HepG2 (cell line): Measurements from ENCODE around the gene ATG7. TPM values are rescaled to one million over a fixed set of nuclear protein-coding genes. Genes with fewer than 3 reads are reported as not detected.

ENCODE experiments used
- HDAC2 ChIP-seq: sonication (generic); formaldehyde crosslinking; IDR thresholded peaks from 2 replicates; pipeline ENCODE4 v1.4.0; 2020; ENCODE audit warnings: missing genetic modification reagents
- ZBTB49 ChIP-seq: sonication (generic); formaldehyde crosslinking; IDR thresholded peaks from 2 replicates; pipeline ENCODE4 v1.4.0; 2020; ENCODE audit warnings: missing genetic modification reagents, borderline replicate concordance
- ZNF468 ChIP-seq: sonication (generic); formaldehyde crosslinking; IDR thresholded peaks from 2 replicates; pipeline ENCODE4 v1.8.0; 2022; ENCODE audit warnings: mild to moderate bottlenecking, moderate library complexity, missing genetic modification reagents
- polyA plus RNA-seq, 8 experiments: library from polyadenylated mRNA; depleted of rRNA in 3 of 8; stranded (reverse) in 7 of 8; unstranded in 1 of 8; fragments of >200 nt; fragmentation: Illumina TruSeq in 4 of 8; extraction: Trizol in 4 of 8; gene quantifications; 2 replicates each; pipeline versions ENCODE4 v1.2.1 to v1.2.3, GENCODE V29; 2011 to 2016; ENCODE audit warnings: low read depth in 4 of 8, missing spikeins in 1 of 8, mixed read lengths in 1 of 8; ENCODE audit not compliant: insufficient read depth in 1 of 8
- total RNA-seq, 5 experiments: library from RNA; depleted of rRNA; stranded (reverse); fragments of >200 nt; fragmentation: Illumina TruSeq; extraction: Trizol; gene quantifications; 2 replicates each; pipeline ENCODE4 v1.2.3, GENCODE V29; 2016; ENCODE audit warnings: low read depth in 1 of 5
- TF ChIP-seq, protein P1 (sequence below): sonication (generic); formaldehyde crosslinking; IDR thresholded peaks from 2 replicates; pipeline ENCODE4 v1.5.1; 2020; ENCODE audit warnings: mild to moderate bottlenecking, missing genetic modification reagents, moderate library complexity

The ATG7 gene
- total and polyA plus RNA-seq, 2 of the 13 experiments (the other 11 are each of a cell fraction or from before 2014, with no cell fraction given), result 7.8 to 22.1 TPM

DNA sequence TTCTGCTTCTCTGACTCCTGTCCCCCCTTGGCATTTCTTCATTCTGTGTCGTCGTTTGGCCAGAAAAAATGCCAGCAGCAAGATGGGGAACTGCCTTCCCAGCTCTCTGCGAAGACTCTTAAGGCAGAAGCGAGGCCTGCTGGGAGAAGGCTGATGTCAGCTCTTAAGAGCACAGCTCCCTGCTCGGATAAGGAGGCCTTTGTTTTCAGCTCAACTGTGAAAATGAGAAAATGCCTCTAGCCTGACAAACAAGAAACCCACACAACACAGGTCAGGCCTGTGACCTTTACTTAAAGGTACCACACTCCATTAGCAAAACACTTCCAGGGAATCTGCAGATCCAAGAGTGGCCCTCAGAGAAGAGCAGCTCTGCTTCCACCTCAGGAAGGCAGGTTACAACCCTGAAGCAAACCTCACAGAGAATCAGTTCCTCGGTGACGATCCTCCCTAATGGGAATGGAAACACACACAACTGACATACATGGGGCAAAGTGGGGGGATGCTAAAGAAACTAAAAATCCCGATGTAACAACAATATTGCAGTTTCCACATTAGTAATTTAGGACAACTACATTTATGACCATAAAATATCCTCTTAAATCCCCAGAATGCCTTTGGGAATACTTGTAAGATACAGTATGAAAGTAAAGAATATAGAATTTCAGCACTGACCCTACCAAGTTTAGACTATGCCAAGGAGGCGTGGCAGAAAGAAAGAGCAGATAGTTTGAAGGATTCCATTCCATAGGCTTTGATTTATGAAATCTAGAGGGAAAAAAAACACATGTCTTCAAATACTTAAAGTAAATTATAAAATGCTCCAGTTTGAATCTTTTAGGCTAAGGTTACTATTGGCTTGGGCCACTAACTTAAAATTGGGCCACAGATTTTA lies 319.4 kb downstream of the ATG7 start (continued):
- no peak for TF ChIP-seq ZBTB49 (CRISPR knock-in tag)
- no peak for TF ChIP-seq ZNF468
- TF ChIP-seq, protein P1, sequence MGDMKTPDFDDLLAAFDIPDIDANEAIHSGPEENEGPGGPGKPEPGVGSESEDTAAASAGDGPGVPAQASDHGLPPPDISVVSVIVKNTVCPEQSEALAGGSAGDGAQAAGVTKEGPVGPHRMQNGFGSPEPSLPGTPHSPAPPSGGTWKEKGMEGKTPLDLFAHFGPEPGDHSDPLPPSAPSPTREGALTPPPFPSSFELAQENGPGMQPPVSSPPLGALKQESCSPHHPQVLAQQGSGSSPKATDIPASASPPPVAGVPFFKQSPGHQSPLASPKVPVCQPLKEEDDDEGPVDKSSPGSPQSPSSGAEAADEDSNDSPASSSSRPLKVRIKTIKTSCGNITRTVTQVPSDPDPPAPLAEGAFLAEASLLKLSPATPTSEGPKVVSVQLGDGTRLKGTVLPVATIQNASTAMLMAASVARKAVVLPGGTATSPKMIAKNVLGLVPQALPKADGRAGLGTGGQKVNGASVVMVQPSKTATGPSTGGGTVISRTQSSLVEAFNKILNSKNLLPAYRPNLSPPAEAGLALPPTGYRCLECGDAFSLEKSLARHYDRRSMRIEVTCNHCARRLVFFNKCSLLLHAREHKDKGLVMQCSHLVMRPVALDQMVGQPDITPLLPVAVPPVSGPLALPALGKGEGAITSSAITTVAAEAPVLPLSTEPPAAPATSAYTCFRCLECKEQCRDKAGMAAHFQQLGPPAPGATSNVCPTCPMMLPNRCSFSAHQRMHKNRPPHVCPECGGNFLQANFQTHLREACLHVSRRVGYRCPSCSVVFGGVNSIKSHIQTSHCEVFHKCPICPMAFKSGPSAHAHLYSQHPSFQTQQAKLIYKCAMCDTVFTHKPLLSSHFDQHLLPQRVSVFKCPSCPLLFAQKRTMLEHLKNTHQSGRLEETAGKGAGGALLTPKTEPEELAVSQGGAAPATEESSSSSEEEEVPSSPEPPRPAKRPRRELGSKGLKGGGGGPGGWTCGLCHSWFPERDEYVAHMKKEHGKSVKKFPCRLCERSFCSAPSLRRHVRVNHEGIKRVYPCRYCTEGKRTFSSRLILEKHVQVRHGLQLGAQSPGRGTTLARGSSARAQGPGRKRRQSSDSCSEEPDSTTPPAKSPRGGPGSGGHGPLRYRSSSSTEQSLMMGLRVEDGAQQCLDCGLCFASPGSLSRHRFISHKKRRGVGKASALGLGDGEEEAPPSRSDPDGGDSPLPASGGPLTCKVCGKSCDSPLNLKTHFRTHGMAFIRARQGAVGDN (CRISPR knock-in tag), result peak; percentile 21; the same call in 1 of the 2 replicates
- no peak for TF ChIP-seq HDAC2
